ENCODE measurements around the gene PFKFB3. TPM values are rescaled to one million over a fixed set of nuclear protein-coding genes. Genes with fewer than 3 reads are reported as not detected.
A peak's percentile ranks its signal among the peaks of the same experiment; 100 is the strongest.
"Not testable (repeated sequence)": the region's sequence is repeated elsewhere in the genome, so short reads cannot be mapped to it uniquely, and the experiment has no call there.

The PFKFB3 gene
- 8.3 and 12.4 TPM in 2 replicates for total RNA-seq
- polyA plus RNA-seq (2012): 24.2 TPM

DNA sequence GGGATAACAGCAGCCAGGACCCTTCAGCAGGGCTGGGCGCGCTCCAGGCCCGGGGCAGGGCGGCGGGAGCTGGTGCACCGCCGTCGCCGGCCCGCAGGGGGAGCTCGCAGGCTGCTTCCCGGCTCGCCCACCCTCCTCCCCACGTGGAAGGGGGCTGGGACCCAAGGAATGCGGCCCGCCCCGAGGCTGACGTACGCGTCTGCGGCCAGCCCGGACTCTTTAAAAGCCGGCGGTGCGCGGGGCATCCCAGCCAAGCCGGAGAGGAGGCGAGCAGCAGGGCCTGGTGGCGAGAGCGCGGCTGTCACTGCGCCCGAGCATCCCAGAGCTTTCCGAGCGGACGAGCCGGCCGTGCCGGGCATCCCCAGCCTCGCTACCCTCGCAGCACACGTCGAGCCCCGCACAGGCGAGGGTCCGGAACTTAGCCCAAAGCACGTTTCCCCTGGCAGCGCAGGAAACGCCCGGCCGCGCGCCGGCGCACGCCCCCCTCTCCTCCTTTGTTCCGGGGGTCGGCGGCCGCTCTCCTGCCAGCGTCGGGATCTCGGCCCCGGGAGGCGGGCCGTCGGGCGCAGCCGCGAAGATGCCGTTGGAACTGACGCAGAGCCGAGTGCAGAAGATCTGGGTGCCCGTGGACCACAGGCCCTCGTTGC is at the start of gene PFKFB3:
PFKFB3 (plus strand) TSS at position 249 of the 647 bp plus-strand sequence; CDS start at position 578, 329 bp downstream.
- peak; percentile 96 for DNase-seq (ENCODE audit: low read depth)

DNA sequence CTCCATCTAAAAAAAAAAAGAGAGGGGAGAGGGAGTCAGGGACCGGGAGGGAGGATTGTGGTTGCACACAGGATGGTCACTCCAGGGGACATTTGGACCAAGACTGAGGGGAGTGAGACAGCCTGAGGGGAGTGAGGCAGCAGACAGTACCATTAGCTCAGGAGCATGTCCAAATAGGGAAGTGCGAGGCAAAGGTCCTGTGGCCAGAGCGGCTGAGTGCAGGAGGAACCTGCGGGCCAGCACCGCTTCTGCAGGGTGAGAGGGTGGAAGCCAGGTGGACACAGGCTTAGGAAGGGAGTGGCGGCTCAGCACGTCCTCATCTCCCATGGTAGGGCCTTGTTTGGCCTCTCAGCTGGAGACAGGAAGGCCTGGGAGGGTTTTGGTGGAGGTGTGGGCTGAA is 48.9 kb upstream of the PFKFB3 start:
- no peak for DNase-seq (ENCODE audit: low read depth)

DNA sequence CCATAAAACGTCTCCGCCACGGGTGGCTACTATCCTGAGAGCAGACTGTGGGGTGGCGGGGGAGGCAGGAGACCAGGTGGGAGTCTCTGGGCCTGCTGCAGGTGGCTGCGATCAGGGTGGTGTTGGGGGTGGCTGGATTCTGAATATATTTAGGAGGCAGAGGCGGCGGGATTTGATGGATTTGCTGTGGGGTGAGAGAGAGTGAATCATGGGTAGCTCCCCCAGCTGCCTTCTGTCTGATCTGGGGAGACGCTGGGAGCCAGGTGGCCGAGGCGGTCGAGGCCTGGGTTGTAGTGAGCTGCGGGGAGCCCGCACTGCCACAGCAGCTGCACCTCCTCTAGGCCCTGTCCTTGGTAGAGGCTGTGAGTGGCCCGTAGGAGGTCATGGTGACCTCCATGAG is 48.2 kb upstream of the PFKFB3 start:
- peak; percentile 66 for DNase-seq (ENCODE audit: low read depth)

DNA sequence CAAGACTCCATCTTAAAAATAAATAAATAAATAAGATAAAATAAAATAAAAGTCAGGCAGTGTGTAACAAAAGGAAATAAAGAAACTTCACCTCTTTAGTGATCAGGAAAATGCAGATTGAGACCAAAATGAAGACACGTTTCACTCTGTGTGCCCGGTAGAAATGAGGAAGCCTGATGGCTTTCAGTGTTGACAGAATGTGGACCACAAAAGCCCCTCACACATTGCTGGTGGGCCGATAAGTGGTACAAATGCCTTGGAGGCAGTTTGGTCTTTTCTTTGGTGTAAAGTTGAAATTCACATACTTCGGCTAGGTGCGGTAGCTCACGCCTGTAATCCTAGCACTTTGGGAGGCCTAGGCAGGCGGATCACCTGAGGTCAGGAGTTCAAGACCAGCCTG is 44.5 kb upstream of the PFKFB3 start:
- no peak for DNase-seq (ENCODE audit: low read depth)

DNA sequence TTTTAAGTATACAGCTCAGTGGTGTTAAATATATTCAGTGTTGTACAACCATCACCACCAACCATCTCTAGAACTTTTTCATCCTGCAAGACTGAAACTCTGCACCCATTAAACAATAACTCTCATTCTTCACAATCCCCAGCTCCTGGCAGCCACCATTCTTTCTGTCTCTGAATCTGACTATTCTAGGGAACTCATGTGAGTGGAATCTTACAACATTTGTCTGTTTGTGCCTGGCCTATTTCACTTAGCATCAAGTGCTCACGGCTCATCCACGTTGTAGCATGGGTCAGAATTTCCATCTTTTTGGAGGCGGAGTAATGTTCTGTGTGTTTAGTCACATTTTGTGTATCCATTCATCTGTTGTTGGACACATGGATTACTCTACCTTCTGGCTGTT is 40.8 kb upstream of the PFKFB3 start:
- DNase-seq (ENCODE audit: low read depth): no peak

DNA sequence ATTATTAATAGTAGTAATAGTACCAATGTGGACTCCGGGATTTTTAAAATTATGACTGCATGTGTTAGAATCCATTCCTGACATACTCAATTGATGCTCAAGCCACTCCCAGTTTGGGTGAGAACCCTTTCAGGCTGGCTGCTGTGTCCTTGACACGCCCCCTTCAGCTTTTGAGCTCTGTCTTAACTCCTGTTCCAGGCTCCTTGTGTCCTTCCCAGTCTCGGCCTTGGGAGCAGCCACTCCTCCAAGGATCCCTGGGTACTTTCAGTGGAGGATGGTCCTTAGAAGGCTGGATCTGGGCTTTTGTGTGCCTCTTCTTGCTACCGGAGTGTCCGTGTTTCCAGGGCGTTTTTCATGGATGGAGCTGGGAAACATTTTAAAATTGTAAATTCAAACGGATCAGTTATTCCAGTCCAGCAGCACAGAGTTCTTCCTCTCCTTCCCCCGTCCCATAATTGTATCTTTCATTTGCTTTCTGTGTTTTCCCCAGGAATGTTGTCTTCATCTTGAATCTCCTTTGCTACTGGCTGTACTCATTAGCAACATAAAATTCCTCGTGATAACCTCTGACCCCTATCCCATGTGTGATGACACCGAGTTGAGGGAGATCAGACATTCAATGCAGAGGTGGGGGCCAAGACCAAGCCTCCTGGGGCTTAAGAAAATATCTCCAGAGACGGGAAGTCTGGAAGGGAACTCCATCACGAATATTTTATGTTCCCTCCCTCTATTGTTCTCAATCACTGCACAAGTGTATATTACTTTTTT is 40.0 kb upstream of the PFKFB3 start:
- no peak for DNase-seq (ENCODE audit: low read depth)

DNA sequence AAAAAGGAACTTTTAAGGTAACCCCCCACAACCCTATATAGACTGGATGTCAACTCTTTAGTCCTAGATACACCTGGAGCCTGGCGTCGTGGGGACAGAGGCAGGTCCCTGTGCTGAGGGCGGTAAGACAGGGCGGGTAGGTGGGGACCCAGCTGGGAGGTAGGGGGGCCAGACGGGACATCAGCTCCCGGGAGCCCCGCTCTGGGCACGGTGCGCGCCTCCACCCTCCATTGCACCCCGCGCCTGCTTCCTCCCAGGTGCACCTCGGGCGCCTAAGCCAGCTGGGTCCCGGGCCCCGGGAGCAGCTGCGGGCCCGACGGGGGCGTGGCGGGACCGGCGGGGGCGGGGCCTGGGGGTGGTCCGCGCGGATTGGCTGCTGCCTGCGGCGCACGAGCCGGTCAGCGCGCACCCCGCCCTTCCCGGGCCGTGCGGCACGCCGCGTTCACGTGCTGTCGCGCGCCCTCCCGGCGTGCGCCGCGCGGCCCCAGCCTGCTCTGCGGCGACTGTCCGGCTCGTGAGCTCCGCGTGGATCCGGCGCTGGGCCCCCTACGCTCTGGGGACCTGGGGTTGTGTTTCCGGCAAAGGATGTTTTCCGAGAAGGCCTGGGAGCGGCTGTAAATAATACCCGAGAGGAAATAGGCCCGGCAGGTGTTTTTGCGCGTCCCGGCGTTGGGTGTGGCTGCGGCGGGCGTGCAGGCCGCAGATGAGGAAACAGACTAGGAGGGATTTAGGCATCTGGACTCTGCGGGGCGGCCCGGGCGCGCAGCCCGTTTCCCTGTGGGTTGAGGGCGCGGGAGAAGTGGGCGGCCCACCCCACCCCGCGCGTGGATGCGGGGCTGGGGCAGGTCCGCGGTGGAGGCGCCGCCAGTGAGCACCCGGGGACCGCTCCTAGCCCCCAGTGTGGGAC is 39.1 kb upstream of the PFKFB3 start:
- peak; percentile 90 for DNase-seq (ENCODE audit: low read depth)

DNA sequence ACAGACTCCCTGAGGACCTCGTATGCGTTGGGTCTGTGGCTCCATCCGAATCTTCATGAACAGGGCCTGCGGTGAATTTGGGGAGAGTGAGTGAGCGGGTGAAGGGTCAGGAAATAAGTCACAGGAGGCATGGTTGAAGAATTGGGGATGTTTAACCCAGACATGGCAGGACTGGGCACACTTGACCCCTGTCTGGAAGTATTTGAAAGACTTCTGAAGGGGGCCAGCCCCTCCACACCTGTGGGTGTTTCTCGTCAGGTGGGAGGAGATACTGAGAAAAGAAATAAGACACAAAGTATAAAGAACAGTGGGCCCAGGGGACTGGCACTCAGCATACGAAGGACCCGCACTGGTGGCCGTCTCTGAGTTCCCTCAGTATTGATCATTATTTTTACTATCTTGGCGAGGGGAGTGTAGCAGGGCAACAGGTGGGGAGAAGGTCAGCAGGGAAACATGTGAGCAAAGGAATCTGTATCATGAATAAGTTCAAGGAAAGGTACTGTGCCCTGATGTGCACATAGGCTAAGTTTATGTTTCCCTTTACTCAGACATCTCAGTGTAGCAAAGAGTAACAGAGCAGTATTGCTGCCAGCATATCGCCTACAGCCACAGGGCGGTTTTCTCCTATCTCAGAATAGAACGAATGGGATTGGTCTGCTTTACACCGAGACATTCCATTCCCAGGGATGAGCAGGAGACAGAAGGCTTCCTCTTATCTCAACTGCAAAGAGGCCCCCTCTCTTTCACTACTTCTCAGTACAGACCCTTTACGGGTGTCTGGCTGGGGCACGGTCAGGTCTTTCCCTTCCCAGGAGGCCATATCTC is 38.2 kb upstream of the PFKFB3 start:
- no peak for DNase-seq (ENCODE audit: low read depth)

DNA sequence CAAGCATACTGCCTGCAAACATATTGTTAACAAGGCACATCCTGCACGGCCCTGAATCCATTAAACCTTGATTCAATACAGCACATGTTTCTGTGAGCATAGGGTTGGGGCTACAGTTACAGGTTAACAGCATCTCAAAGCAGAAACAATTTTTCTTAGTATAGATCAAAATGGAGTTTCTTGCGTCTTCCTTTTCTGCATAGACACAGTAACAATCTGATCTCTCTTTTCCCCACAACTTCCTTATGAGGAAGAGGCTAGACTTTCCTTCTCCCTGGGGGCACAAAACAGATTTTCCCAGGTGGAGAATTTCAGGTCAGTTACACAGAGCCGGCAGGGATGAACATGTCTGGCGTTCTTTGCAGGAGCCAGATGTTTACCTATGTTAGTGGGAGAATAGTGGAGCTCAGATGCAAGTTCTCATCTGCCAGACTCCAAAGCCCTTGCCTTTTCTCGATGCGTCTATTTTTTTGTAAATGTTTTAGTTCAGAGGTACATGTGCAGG is 37.5 kb upstream of the PFKFB3 start:
- no peak for DNase-seq (ENCODE audit: low read depth)

DNA sequence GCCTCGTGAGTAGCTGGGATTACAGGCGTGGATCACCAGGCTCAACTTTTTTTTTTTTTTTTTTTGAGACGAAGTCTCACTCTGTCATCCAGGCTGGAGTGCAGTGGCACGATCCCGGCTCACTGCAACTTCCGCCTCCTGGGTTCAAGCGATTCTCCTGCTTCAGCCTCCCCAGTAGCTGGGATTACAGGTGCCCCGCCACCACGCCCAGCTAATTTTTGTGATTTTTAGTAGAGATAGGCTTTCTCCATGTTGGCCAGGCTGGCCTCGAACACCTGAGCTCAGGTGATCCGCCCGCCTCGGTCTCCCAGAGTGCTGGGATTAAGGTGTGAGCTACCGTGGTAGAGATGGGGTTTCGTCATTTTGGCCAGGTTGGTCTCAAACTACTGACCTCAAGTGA is 36.8 kb upstream of the PFKFB3 start:
- not testable (repeated sequence) for DNase-seq (ENCODE audit: low read depth)

DNA sequence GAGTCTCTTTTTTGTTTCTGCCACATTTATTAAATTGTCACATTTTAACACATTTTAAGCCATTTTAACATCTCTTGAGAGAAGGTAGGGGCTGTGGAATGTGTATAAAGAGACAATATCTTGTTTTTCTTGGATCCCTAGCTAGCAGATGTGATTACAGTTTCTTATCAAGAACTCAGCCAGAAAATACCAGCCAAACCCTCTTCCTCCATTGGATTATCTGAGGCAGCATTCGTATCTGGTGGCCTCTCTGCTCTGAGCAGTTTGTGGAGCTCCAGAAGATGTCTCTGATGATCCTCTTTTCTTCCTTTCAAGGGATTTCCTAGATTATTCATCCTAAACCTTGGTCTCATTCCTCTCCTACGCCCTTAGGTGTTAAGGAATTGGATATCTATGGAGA is 35.3 kb upstream of the PFKFB3 start:
- DNase-seq (ENCODE audit: low read depth): no peak

DNA sequence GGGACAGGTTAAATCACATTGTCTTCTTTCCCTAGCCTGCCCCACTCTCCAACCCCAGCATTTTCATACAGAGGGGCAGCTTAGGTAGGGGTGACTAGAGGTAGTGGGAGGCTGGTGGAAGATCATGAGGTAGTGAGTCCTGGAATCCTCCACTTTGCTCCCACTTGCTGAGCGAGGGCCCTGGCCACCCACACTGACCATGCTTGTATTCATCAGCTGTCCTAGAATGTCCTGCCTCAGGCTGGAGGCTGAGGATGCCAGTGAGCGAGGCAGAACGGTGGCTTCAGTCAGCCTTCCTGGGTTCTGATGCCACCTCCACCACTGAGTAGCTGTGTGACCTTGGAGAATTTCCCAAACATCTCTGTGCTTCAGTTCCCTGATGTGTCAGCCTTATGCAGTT is 34.6 kb upstream of the PFKFB3 start:
- DNase-seq (ENCODE audit: low read depth): no peak

DNA sequence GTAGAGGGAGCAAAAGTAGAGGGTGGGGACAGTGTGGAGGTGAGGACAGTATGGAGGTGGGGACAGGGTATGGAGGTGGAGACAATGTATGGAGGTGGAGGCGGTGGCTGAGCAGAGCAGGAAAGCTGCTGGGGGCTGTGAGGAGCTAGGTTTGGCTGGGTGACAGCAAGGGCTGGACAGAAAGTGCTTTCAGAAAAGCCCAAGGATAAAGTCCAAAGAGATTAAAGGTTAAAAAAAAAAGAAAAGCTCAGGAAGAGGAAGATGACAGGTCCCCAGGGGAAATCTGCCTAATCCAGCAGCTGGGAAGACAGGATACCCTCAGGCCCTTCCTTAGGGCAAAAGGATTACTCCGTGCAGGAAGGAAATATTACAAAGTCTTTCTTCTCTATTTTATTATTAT is 32.1 kb upstream of the PFKFB3 start:
- no peak for DNase-seq (ENCODE audit: low read depth)

DNA sequence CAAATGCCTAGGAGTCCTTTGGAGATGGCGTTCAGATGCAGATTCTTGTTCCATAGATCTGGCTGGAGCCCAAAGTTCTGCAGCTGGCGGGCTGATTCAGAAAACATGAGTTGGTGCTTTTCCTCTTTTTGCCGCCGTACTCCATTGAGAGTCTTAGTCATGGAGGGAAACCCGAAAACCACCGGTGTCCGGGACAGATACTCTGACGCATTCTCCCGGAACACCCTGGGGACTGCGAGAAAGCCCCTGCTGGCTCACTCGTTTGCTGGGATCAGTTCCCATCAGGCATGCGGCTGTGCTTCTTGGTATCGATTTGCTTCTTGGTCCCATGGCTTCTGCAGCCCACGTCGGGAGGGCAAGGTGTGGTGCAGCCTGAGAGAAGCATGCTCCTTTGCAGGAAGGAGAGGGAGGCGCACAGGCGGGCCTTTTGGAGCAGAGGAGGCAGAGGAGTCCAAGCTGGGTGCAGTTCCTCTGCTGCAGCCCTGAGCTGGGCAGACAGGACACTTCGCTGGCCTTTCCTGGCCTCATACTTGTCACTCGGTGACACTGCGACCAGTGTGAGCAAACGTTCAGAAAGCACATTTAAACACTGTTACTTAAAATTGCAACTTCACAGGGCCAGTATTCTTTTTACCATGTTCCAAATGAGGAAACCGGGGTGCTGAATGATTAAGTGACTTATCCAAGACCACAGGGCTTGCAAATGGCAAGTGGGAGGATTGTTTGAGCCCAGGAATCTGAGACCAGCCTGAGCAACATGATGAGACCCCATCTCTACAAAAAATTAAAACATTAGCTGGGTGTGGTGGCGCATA is 30.6 kb upstream of the PFKFB3 start:
- DNase-seq (ENCODE audit: low read depth): peak; percentile 95

DNA sequence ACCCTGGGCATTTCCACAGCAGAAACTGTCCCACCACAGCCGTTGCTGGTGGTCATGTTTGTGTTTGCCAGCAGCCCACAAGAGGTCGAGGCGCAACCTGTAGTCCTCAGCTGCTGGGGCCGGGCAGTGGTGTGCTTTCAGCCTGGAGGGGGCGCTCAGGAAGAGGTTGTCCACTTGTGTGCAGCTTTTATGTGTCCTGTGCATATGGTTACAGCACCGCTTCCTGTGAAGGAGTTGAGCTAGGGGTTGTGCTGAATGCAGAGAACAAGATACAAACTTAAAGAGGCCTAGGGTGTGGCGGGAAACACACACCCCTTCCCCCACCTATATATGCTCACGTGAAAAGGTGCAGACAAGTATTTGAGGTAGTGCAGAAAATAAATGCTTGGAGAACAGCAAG is 29.5 kb upstream of the PFKFB3 start:
- no peak for DNase-seq (ENCODE audit: low read depth)

DNA sequence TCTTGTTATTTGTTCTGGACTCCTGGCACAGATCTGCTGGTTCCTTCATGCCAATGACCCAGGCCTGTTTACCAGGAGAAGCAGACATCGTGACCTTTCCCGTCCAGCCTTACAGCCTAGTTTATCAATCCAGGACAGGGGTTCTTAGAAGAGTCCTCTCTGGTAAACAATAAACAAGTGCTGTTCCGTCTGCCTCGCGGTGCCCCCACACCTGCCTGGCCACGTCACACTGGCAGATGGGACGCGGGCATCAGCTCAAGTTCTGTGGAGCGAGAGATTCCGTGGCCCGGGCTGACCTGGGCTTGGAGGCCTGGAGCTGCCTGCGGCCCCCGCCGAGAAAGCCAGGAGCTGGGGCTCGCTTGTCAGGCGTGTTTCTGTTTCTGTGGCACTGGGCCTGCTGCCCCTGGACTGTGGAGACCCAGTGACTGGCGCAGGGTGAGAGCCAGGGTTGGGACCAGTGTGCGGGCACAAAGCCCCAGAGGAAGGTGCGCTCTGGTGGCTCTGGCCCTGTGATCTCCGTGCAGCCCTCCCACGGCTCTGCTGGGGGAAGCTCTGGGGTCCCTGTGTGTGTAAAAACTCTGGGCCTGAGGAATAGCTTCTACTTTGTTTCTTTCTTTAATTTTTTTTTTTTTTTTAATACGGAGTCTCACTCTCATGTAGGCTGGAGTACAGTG is 28.4 kb upstream of the PFKFB3 start:
- no peak for DNase-seq (ENCODE audit: low read depth)

DNA sequence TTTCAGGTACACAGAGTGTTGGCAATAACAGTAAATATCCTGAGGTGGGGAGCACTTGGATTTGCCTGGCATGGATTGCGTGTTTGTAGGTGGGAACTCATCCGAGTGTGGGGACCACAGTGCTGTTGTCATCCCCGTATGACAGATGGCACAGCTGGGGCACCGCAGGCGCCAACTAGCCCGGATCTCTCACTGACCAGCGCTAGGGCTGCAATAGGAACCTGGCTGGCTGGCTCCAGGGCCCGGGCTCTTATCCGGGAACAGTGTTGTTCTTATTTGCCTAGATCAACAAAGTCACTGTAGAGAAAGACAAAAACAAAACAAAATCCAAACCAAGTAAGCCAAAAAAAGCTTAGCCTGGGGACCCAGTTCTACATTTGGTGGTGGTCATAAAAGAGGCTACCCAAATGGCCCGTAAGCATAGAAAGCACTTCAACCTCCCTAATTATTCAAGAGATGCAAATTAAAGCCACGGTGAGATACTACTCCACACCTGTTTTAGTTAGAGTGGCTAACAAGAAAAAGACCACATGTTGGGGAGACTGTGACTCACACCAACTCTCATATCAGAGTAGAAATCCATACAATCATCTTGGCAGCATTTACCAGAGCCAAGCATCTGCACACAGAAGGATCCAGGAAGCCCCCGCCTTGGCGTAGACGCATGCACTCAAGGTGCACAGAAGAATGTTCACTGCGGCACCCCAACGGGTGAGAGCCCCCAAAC is 27.2 kb upstream of the PFKFB3 start:
- no peak for DNase-seq (ENCODE audit: low read depth)

DNA sequence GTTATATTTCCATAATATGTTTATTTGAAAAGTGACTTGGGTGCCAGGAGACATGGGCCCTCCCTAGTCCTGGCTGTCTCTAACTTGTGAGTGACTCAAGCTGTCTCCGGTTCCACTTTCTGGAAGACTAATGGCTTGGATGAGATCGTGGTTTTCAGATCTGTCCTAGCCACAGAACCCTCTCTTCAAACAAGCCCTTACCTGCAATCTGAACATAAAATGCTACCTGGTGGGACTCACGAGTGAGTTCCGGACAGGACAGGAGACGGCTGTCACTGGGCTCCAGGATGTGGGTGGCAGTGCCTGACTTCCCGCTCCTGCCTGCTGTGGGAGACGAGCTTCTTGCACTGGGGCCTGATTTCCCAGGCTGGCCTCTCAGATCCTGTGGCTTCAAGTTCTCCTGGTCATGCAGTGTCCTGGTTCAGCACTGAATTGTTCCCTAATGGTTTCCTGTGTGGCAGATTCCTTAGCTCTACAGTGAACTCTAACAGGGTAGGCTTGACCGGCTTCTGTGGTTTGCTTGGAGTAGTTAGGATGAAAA is 26.0 kb upstream of the PFKFB3 start:
- DNase-seq (ENCODE audit: low read depth): no peak

Data from myocyte (in vitro differentiated cells).